HG03175 (cell line): ENCODE data around the gene SLC66A3.

Experiments used
- ATAC-seq: cut with Tn5 transposase; IDR thresholded peaks from one replicate; pipeline ENCODE4 v1.9.1; 2021; ENCODE audit warnings: mild to moderate bottlenecking, moderate library complexity; ENCODE audit not compliant: unreplicated experiment

Gene SLC66A3

DNA sequence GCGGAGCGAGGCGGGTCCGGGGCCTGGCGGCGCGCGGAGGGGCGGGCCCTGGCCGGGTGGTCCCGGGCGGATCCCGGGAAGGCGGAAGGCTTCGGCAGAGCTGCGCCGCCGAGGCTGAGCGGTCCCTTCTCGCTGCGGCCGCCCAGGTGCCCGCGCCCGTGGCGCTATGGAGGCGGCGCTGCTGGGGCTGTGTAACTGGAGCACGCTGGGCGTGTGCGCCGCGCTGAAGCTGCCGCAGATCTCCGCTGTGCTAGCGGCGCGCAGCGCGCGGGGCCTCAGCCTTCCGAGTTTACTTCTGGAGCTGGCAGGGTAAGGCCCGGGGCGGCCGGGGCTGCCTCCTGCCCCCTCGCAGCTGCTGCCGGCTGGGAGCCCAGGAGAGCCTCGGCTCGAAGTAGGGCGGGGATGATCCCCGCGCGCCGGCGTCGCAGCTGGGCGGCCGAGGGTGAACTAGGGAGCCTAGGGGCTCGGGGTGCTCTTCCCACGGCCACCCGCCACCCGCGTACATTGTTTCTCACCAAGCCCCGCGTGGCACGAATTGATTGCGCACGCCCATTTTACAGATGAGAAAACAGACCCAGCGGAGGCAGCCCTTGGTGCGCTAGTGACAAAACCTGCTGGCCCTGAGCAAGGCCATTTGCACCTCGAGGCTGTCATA is at the start of gene SLC66A3:
Gene SLC66A3, plus strand, starts transcription at position 87 of the 655 bp plus-strand sequence. Its CDS starts 80 bp downstream, at position 167.
- ATAC-seq = peak; percentile 84

DNA sequence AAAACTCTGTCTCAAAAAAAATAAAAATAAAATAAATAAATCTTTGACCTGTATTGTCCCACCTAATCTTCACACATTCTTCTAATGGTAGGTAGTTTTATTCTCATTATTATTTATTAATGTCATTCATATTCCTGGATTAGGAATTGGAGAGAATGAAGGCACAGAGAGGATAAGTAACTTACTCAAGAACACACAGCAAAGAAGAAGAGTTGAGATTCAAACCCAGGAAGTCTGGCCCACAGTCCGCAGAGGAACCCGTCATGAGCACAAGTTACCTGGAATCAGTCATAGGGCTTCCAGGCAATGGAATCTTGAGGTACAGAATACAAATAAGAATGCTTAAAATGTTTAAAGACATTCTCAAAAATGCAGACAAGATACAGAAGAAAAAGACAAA is 46.3 kb upstream of the SLC66A3 start:
- ATAC-seq = no peak

DNA sequence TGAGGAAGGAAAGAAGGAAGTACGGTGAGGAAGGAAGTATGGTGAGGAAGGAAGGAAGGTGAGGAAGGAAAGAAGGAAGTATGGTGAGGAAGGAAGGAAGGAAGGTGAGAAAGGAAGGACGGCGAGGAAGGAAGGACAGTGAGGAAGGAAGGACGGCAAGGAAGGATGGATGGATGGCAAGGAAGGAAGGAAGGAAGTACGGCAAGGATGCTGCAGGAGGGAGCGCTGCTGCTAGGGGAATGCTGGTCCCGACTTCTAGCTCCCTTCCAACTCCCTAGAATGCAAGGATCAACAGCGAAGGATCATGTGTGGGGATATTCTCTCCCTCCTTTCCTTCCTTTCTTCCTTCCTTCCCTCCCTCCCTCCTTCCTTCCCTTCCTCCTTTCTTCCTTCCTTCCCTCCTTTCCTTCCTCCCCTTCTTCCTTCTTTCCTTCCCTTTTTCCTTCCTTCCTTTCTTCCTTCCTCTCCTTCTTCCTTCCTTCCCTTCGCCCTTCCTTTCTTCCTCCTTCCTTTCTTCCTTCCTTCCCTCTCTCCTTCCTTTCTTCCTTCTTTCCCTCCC is 42.3 kb upstream of the SLC66A3 start:
- ATAC-seq = no peak

DNA sequence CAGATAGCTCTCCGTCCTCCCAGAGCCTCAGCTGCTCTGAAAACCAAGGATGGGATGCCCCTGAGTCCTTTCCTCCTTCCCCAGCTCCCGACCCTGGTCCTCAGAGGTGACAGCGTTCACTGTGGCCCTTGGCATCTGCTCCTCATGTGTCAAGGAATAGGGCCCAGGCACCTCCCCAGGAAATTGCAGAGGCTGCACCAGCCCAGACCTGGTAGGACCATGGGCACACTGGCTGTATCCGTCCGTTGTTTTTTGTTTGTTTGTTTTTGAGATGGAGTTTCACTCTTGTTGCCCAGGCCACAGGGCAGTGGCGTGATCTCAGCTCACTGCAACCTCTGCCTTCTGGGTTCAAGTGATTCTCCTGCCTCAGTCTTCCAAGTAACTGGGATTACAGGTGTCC is 37.5 kb upstream of the SLC66A3 start:
- no peak for ATAC-seq

DNA sequence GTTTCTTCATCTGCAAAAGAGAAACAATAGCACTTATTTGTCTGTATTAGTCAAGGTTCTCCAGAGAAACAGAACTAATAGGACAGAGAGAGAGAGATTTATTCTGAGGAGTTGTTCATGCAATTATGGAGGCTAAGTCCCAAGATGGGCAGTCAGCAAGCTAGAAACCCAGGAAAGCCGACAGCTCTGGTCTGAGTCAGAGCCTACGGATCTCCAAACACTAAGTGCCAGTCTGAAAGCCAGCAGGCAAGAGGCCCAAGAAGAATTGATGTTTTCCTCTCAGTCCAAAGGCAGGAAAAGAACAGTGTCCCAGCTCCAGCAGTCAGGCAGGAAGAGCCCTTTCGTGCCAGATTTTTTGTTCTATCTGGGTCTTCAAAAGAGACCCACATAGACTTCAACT is 36.5 kb upstream of the SLC66A3 start:
- no peak for ATAC-seq

DNA sequence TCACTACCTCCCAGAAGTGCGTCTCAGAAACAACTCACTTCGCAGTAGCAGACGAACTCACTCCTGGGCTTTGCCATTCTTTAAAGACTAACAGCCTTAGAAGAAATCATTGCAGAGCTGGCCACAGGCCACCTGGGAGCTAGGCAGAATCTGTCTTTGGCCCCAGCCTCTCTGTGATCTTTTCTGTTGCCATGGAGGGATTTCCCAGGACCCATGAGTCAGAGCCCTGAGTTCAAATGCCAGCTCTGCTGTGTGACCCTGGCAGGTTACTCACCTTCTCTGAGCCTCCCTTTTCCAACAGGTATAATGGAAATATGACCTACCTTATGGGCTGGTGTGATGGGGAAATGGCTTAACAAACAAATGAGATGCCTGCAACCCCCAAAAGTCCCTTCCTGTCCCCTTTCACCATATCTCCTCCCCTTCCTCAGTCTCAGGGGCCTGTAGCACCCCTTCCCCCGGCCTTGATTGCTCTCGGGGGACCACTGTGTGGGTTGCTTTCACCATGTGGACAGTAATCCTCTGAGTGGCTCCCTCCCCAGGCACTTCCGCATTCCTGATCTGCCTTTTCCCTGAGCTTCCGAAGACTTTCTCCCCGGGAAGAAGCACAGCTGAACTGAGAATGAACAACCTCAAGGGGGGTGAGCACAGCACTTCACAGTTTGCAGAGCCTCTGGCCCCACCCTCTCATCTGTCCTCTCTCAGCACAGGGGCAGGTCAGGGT is 34.0 kb upstream of the SLC66A3 start:
- ATAC-seq = no peak

DNA sequence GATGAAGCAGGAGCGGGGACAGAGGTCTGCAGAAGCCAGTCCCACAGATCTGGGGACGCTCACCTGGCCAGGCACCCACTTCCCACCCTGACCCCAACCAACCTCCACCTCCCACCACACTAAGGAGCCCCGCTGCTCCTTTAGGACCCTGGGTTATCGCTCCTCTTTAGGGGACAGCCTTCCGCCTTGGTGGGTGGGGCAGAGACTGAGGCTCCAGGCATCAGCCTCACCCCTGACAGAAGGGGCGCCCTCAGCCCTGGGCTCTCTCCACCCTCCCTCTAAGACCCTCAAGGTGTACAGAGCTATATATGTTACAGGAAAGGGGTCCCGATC is 33.5 kb upstream of the SLC66A3 start:
- no peak for ATAC-seq

DNA sequence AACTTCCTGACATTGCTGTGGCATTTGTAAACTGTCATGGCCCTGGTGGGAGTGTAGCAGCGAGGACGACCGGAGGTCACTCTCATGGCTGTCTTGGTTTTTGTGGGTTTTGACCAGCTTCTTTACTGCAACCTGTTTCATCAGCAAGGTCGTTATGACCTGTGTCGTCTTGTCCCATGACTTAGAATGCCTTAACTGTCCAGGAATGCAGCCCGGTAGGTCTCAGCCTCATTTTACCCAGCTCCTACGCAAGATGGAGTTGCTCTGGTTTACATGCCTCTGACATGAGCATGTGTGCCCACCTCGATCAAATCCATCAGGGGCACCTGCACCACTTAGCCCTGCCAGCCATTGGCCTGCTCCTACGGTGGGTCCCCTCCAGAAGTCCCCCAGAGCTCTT is 32.9 kb upstream of the SLC66A3 start:
- no peak for ATAC-seq

DNA sequence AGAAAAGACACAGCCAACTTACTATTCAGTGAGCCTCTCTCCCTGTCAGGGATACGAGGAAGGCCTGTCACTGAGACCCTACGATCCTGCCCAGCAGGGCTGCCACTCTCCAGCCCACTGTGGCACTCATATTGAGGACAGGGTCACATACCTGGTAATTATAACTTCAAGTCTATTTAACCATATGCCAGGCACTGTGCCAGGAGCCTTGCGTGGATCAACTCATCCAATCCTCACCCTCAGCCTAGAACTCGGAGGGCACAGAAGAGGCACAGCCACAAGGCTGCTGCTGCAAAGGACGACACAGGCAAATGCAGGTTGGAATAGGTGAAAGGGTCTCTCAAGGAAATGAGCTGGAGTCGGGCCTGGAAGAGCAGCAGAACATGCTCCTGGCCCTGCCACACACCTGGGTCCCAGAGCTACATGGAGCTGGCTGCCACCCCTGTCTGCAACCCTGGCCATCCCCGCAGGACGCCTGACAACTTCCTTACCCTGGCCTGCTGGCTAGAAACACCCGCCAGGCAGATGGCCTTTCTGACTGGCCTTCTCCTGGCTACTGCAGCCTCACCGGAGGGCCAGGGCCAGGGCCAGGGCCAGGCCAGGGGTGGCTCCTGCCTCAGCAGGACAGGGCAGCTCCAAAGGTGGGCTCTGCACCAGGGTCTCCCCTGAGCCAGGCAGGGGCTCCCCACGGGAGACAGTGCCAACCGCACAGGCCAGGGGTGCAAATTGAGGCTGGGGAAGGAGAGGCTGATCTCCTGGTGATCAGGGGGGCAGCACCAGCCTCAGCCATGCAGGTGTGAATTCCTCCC is 32.1 kb upstream of the SLC66A3 start:
- no peak for ATAC-seq

DNA sequence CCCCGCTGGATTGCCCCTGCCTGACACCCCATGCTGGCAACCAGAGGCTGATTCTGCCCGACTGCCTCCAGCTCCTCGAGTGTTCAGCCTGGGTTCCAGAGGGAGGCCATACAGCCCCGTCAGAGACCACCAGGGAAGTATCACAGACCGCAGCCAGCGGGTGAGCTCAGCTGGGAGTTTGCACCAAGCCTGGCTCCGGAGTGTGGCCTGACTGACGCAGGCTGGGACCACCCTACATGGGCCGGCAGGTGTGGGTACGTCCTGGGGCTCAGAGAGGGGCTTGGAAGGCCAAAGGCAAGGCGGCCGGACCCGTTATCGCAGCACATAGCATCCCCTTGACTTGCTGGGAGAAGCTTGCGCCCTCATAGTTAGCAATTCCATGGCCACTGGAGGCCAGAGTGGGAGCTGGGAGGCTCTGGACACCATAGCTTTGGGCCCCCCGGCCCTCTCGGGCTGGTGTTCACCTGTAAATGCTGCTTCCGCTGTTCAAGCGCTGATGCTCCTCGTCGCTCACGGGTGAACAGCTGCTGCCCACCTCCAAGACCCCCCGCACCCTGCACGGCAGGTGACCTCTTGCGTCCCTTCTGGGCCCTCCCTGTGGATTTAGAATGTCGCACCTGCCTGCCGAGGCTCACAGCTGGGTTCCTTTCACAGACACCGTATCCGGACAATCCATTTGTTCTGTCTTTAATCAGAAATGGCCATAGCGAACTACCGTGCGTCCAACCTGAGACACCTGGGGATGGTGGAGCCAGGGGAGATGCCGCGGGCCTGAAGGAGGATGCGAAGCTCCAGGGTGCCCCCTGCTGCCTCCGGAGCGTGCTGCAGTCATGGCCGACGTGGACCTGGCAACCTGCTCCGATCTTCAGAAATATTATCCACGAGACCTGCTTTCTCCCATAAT is 31.2 kb upstream of the SLC66A3 start:
- ATAC-seq = peak; percentile 64

DNA sequence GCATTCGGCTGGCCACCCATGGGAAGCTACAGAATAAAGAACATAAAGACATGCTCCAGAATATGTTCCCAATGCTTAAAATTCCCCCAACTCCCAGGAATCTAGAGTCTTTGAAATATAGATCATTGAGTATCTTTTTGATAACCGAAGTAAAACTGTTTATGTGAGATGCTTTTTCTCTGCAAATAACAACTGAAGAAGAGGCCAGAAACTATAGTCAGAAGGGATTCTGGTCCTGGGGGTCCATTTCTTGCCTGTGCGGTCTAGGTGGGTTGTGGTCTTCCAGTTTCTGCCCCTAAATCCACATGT is 30.6 kb upstream of the SLC66A3 start:
- ATAC-seq = no peak

DNA sequence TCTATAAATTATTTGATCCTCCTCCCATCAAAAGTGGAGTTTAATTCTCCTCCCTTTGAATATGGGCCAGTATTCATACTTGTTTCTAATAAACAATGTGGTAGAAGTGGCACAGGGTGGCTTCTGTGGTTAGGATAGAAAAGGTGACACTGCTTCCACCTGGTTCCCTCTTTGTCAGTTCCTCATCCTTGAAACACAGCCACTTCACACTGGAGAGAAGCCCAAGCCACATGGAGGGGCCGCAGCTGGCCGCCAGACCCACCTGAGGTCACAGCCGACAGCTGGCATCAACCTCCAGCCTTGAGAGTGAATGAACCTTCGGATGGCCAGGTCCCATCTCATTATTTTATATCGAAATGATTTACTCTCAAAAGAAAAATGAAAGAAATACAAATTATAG is 27.5 kb upstream of the SLC66A3 start:
- no peak for ATAC-seq

DNA sequence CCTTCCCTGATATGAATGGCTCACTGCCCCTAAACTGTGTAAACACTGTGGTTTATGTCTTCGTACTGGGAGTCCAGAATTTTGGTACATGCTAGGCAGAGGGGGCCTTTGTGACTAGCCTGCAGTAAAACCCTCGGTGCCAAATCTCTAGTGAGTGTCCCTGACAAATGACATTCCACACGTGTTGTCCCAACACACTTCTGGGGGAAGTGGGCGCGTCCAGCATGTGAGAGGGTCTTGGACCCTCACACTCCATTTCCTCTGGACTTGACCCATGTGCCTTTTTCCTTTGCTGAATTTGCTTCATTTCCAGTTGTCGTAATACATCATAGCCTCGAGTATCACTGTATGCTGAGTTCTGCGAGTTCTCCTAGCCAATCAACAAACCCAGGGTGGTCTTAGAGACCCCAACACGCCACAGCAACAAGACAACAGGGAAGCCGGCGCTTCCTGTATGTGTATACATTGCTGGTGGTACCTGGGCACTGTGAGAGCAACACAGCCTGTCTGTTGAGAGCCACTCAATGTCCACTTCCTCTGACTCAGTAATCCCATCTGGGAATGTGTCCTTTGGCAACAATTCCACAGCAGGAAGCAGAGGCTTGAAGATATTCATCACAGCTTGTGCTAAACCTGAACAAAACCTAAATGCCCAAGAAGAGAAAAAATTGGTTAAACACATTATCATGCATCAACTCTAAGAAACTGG is 26.9 kb upstream of the SLC66A3 start:
- no peak for ATAC-seq

DNA sequence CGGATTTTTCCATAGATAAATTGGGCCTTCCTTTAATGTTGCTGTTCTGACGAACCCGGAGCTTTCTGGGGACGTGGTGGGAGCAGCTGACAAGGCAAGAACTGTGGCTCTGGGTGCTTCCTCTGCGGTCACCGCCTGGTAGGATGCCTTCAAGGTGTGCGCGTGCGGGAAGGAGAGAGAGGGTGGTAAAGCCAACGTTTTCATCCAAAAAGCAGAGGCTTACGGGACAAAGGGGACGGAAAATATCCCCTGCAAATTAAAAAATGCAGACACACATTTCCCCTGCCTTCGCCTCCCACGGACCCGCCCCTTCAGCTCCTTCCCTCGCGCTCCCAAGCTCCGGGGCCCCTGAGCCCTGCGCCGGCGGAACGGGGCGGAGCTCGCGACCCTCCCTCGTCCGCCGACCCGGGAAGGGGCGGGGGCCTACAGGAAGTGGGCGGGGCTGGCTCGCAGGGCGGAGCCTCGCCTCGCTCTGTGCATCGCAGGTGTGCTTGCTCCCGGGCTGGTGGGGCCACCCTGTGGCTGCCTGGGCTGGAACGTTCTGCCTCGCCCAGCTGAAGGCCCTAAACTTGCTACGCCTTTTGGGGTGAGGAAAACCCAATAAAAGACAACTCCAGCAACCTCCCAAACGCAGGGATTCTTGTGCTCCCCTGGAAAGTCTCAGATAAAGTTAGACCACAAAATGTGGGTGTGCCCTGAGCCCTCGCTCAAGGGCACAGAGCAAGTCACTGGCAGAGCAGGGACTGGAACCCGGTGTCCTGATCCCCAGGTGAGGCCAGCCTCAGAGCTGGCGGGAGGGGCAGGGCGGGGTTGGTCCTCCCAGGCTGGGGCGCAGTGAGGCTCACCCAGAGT is 25.4 kb upstream of the SLC66A3 start:
- ATAC-seq = peak; percentile 65

DNA sequence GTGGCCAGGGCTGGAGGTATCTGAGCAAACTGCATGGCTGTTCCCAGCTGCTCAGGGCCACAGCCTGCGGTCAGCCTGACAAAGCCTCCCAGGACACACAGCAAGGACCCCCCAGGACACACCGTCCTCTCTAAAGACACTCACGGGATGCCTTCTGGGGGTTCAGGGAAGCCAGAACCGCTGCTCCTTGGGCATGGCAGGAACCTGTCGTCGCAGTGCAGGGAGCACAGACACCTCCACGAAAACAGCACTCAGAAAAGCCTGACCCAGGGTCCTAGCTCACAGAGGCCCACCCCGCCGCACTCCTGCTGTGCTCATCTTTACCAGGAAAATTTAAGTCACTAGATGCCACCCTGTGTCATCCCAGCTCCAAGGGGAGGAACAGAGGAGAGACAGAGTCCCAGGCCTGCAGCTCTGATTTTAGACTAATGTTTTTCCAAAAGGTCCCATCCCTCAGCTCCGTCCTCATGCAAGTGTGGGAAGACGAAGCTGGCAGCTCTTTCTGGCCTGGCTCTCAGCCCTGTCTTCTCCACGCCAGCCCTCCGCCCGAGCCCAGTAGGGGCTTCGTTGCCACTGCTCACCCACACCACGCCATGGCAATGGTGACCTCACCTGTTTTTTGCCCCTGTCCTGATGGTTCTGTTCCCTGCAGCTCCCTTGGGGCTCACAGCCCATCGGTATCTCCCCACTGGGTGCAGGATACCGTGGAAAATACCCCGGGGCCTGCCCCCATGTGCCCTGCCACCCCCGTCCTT is 23.9 kb upstream of the SLC66A3 start:
- no peak for ATAC-seq

DNA sequence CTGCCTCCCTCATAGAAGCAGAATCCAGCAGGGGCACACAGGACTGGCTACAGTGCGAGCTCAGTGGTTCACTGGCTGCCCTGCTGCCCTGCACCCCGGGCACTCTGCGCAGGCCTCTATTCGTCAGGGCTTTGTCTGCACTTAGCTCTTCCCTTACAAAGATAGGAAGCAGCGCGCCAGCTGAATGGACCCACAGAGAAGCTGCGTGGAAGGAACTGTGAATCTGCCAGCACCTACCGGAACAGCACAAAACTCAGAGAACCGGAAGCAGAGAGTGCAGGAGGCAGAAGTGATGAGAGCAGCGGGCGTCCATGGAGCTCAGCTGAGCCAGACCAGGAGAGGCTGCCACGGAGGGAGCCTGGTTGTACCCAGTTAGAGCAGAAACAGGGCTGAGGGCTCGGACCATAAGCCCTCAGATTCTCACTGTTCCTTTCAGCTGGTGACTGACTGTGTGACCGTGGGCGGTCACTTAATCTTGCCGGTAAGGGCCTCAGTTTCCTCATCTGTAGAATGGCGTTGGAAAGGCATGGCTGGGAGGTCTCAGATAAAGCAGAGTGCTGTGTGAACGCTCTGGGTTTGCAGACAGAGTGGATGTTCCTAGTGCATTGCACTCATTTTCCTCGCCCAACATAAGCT is 23.1 kb upstream of the SLC66A3 start:
- no peak for ATAC-seq

DNA sequence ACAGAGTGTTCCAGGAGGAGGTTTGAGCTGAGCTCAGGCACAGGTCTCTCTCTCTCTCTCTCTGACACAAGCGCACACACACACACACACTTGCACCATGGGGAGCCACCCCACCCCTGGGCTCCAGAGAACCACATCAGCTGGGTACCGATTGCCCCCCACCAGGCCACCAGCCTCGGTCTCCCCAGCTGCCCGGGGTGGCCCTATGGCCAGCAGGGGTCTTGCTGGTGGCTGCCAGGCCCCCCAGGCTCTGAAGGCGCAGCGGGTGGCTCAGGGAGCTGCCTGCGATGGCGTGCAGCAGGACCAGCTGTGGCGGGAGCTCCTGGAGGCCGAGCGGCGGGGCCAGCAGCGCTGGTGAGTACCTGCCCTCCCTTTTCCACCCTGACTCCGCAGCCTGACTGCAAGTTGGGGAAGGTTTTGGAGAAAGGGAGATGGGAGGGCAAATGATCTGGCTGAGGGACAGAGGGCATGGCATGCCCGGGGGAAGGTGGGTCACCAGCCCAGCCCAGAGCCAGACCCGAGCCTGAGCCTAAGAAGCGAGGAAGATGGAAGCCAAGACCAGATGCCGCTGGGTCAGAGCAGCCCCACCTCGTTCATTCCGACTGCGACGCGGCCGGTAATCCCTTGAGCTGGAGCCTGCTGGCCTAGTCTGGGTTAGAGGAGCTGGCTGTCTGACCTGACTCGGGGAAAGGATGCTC is 21.9 kb upstream of the SLC66A3 start:
- ATAC-seq = no peak

DNA sequence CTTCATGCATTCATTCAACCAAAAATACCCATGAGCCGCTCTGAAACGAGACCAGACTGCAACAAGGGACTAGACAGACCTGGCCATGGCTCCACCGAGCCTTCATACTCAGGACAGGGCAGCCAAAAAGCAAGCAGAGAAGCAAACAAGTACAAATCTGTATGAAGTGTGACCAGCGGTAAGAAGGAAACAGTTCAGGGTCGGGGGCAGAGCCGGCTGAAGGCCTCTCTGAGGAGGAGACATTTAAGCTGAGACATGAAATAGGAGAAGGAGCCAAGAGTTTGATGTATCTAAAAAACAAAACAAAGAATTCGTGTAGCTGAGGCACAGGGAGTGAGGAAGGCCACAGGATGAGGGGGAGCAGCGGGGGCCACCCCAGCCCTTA is 21.3 kb upstream of the SLC66A3 start:
- no peak for ATAC-seq
